DLD1 (cell line): ENCODE measurements around the gene PRODH.
"Not testable (repeated sequence)": the region's sequence is repeated elsewhere in the genome, so short reads cannot be mapped to it uniquely, and the experiment has no call there.

ENCODE experiments used
- in situ Hi-C: cut with HindIII; loops from 2 replicates; pipeline ENCODE4 v1.10.0; 2017; ENCODE audit warnings: low sequenced_read_pairs

PRODH gene

DNA sequence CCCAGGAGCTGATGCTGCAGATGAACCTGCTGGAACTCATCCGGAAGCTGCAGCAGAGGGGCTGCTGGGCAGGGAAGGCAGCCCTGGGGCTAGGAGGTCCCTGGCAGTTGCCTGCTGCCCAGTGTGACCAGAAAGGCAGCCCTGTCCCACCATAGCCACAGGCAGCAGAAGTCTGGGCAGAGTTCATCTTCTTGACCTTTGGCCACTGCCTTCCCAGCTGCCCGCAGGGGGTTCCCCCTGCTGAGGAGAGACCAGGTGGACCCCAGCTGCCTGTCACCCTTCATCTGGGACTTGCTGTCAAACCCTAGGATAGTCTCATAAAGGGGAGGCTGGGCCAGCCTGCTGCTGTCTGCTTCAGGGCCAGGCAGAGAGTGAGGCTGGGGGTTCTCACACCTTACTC lies 24.6 kb downstream of the PRODH start:
- in situ Hi-C loops: not testable (repeated sequence)

DNA sequence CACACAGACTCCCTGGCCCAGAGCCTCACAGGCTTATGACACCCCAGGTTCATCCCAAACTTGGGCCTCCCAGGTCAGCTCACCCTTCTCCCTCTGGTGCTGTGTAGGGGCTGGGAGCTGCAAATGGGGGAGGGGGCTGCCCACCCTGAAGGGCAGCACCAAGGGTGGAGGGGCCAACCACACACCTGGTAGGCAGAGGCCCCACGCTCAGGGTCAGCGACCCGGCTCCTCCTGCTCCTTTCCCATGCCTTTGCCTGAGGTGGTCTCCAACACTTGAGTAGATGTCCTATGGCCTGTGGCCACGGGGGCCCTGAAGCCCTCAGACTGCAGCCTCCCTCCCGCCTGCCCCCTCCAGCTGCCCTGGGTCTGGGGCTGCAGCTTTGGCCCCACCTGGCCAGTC lies 26.5 kb downstream of the PRODH start:
- in situ Hi-C loops: no loop called here

- in situ Hi-C loops: no loop called here
These were observed 29.2 kb downstream of the PRODH start for GRCh38 chr22:18906896-18907295.

- in situ Hi-C loops: not testable (repeated sequence)
These were observed 29.7 kb downstream of the PRODH start for GRCh38 chr22:18906410-18906745.

GRCh38 chr22:18905540-18906409 lies 30.3 kb downstream of the PRODH start, which contains the start of gene DGCR6:
DGCR6 (plus strand) TSS chr22:18906320; CDS start chr22:18906375, 55 bp downstream.
- in situ Hi-C loops: no loop called here

DNA sequence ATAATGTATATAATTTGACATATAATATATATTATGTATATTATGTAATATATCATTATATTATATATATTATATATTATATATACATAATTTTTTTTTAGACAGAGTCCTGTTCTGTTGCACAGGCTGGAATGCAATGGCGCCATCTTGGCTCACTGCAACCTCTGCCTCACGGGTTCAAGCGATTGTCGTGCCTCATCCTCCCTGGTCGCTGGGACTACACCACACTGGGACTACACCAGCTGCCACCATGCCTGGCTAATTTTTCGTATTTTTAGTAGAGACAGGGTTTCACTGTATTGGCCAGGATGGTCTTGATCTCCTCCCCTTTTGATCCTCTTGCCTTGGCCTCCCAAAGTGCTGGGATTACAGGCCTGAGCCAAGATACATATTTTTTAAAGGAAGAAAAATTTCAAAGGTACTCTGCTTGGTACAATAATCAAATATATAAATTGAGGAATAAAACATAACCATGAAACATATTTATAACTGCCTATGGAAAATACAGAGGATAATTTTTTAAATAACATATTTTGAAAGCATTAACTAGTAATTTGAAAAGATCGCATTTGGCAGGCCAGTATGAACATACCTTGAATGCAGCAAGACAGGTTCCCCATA lies 39.9 kb downstream of the PRODH start:
- in situ Hi-C loops: not testable (repeated sequence)

DNA sequence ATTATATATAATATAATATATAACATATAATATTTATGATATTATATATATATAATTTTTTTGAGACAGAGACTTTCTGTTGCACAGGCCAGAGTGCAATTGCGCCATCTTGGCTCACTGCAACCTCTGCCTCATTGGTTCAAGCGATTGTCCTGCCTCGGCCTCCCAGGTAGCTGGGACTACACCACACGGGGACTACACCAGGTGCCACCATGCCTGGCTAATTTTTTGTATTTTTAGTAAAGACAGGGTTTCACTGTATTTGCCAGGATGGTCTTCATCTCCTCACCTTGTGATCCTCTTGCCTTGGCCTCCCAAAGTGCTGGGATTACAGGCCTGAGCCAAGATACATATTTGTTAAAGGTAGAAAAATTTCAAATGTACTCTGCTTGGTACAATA lies 42.3 kb downstream of the PRODH start:
- in situ Hi-C loops: not testable (repeated sequence)

DNA sequence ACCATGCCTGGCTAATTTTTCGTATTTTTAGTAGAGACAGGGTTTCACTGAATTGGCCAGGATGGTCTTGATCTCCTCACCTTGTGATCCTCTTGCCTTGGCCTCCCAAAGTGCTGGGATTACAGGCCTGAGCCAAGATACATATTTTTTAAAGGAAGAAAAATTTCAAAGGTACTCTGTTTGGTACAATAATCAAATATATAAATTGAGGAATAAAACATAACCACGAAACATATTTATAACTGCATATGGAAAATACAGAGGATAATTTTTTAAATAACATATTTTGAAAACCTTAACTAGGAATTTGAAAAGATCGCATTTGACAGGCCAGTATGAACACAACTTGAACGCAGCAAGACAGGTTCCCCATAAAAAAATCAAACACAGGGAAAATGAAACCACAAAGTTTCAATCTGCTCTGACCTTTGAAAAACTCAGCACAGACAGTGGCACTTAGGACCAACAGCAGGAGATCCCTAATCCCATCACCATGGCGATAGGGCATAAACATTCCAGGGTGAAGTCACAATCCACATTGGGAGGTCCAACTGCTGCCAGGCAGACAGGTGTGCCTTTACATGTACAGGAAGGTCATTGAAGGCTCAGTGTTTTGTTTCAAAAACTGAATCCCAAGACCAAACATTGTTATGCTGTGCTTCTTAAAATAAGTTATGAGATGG lies 45.4 kb downstream of the PRODH start:
- in situ Hi-C loops: not testable (repeated sequence)

- in situ Hi-C loops: no loop called here
These were observed 48.0 kb downstream of the PRODH start for GRCh38 chr22:18888115-18888514.

- in situ Hi-C loops: not testable (repeated sequence)
These were observed 51.6 kb downstream of the PRODH start for GRCh38 chr22:18884465-18884864.

DNA sequence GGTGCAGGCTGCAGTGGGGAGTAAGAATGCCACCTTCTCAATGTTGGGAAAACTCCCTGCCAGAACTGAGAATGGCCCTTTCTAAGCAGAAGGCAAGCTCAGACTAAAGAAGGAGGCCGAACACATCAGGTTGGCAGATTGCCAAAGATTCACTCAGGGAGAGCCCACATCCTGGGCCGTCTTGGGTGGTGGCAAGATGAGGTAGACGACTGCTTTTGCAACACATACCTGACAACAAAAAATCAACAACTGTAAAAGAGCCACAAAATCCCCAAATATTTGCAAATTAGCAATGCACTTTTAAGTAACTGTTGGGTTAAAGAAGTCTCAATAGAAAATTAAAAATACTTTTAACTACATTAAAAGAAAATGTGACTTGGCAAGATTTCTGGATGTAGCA lies 54.8 kb downstream of the PRODH start:
- in situ Hi-C loops: not testable (repeated sequence)
